ENCODE data around the gene ATXN1.

ATXN1 gene

DNA sequence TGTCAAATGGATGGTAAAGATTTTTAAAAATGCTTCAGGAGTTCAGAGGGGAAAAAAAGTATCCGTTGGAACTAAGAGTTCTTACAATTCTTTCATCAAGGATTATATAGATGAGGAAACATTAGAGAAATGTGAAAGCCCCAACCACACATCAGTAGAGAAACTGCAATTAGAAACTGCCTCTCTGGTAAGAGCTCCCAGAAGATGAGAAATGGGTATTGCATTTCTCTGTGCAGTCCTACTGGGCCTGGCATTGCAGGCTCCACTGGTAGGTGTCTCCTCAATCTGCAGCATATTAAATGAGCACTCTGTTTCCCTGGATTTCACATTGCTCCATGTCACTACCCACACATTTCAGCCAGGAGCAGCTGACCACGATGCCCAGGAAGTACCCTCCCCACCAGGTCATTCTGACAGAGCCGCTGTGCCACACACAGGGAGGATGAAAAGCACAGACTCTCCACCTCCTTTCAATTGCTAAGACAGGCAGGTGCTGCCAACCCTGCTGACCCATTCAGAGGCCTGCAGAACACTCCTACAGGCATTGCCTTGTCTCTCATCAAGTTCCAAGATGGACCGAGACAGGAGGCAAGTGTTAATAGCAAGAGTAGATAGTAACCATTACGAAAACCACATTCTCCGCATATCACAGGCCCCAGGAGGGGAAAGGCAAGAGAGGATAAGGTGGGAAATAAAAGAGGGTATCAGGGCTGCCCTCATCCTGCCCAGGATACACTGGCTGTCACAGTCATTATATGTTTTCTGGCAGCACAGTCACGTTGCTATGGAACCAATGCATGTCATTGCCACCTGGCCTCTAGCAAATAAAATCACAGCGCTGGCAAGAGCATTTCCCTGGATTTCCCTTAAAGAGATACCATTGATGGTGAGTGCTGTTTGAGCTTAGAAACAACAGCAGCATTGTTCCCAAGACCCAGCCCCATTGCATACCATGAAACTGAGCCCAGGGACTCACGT is 241.7 kb downstream of the ATXN1 start:
- FAIRE-seq: no peak

DNA sequence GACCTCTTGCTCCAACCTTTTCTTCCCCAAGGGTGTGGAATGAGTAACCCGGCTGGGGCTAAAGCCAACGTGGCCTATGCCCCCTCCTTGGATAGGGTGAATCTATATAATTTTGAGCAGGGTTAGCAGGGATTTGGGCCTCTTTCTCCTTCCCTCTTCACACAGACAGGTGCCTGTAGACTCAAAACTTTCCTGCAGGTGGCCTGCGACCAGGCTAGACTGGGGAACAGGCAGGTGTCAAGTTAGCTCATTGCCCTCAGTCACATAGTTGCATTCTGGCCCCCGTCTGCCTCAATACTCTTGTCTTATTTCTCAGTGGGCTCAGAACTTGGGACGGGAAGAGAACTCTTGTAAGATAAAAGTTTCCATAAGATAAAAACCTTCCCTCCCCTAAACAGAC is 243.0 kb downstream of the ATXN1 start:
- no peak for FAIRE-seq

DNA sequence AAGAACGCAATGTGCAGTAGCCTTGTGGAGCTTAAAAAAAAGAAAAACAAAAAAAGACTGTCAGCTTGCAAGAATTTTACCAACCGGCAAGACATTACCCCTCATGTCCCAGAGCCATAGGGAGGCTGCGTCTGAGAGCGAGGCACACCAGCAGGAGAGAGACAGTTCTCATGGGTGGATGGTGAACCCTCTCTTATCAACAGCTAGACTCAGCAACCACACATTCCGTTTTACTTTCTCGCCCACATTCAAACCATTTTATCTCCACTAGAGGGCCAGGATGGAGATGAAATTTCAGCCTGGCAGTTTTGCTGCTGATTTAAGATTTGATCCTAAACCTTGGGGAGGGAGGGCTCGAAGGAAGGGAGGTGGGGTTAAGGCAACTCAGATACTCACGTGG is 247.0 kb downstream of the ATXN1 start:
- no peak for FAIRE-seq

DNA sequence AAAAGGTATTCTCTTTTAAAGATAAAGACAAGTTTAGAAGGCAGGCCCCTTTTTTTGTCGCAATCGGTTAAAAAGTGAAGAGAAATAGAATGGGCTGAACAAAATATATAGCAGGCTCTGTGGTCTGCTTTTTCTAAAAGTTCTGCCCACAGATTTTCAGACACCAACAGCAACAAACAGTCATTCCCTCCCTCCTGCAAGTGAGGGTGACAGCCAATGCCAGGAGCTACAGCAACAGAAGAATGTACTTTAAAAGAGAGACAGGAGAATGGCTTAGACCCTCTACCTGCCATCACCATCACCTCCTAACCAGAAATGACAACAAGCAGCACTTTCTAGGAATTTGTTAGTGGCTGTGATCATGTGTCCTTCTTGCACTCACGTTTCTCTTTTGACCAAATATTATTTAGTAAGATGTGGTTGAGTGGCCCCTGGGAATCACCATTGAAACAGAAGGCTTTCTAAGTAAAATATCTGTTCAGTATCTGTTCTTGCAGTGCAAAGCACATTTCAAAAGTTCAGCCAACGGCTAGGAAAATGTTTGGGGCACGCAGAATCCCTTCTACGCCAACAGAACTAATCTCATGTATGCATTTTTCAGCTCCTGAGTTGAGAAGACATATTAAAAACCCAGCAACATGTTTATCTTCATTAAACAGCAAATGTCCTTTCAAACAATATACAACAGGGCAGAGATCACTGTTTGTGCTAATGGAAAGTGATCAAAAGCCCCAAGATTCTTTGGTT is 248.5 kb downstream of the ATXN1 start:
- no peak for FAIRE-seq

DNA sequence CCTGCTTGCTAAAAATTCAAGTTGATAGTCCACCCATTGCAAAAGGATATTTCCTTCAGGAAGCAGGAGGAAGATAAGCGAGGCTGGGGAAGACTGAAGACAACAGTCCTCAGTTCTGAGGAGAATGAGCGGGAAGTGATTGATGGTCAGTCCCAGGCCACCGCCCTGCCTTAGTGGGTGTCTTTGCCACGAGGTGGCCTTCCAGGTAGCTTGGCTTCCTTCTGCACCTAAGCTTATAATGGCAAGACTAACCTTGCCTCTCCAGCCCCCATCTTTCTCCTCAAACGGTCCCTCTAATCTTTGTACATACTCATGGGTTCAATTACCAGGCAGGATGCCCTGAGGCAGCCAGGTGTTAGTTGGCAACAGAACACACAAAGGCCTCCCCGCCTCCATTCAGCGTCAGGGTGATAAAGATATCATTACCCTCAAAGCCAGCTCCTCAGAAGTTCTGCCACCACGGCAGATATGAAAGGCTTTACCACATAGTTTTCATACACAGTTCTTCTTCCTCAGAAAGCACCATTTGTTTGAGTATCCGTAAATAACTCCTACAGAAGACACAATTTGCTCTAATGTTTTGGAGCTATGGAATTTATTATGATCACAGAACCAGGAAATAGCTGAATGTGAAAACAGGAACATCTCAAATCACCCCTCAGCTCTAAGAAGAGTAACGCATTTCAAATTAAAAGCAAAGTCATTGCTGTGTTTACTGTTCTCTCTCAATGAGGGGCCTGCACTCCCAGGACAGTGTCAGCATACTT is 249.4 kb downstream of the ATXN1 start:
- no peak for FAIRE-seq

DNA sequence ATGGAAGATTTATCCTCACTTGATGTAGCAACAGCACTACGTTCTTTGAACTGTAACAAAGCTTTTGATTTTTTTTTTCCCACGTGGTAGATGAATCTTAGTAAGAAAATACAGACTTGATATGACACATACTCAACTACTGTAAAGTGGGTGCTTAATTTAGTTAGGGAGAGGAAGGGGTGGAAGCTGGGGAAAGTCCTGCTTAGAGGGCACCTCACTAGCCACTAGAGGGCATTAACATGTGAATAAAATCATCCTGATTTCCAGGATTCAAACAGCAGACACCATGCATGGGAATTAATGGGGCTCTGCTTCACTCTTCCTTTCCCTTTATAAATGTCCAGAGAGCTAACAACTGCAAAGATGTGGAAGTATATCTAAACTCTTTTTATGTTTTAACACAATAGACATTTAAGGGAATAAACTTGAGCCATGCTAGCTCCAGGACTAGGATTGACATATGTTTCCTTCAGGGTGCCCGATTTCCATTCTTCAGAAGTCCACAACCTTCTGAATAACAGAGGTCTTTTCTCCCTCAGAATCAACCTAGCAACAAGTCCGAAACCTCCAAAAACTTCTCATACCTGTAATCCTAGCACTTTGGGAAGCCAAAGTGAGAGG is 250.1 kb downstream of the ATXN1 start:
- FAIRE-seq: no peak

DNA sequence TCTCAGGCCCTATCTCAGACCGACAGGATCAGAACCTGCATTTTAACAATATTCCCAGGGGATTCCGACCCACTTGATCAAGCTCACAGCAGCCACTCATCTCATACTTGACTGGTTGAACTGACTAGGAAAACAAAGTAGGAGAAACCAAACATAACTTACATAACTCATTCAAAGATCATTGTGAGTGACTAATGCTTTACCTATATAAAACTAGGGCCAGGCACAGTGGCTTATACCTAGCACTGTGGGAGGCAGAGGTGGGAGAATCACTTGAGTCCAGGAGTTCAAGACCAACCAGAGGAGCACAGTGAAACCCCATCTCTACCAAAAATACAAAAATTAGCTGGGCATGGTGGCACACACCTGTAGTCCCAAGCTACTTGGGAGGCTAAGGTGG is 251.0 kb downstream of the ATXN1 start:
- no peak for FAIRE-seq

DNA sequence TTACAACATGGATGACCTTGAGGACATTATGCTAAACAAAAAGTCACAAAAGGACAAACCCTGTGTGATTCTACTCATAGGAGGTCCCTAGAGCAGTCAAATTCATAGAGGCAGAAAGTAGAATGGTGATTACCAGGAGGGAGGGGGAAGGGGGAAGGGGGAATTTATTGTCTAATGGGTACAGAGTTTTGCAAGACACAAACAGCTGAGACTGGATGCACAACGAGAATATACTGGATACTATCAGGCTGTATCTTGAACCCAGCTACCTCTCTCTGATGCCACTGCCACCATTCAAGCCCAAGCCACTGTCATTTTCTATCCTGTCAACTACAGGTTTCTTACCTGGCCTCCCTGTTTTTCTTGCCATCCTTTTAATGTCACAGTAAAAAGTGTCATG is 252.3 kb downstream of the ATXN1 start:
- no peak for FAIRE-seq

DNA sequence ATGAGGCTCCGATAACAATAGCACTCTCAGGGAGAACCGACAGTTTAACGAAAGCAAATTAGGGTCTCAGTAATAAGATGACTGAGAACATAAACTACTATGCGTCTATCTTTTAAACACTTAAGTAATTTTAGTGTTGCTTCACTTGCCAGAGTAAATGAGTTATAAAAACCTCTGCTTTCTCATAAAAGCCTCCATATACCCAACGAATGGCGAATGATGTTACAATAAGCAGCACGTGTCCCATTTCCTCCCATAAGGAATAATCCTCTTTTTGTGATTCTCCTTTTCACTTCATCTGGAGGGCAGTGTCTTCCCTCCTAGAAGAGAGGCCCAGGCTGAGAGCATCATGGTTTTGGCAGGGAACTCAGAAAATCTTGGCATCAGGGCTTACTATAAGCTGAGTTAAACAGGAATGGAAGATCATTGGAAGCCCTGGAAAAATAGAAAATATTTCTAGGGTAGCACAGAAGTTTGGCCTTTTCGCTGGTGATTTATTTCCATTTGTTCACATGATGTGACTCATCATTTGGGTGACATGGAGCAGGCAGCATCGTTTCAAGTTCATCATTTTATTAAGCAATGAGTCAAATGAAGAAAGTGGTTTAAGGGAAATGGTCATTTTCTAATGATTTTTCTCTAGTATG is 255.4 kb downstream of the ATXN1 start:
- FAIRE-seq: no peak

DNA sequence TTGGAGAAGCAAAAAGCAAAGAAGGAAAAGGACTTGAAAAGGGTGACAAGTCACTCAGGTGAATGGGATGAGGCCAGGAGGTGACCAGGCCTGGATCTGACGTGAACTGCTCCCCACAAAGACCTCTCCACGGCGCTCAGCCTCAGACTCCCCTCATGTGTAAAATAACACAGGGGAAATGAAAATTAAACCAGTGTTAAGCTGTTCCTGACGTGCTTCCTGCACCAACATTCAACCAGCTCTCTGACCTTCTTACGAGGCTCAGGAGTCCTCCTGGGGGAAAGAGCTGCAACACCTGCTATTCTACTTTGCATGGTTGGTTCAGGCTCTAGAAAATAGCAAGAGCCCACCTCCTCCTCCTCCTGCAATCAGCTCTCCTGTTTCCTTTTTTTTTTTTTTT is 256.7 kb downstream of the ATXN1 start:
- no peak for FAIRE-seq

DNA sequence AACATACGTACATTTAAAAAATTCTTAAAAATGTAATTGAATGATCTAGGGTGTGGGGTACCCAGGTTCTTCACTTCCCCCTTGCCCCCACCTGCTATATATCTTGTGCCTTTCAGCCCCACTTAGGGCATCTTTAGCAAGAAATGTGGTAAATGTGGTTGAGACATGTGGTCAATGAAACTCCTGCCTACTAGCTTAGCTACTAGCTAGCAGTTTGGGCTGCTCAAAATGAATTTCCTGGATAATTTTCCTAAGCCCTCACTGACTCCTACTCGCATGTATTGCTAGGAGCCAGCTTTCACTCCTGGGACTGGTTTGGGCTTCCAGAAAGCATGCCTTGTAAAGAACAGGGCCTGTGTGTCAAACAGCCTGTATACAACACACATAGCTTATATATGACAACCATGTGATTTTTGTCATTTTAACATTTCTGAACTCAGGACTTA is 257.3 kb downstream of the ATXN1 start:
- FAIRE-seq: no peak

DNA sequence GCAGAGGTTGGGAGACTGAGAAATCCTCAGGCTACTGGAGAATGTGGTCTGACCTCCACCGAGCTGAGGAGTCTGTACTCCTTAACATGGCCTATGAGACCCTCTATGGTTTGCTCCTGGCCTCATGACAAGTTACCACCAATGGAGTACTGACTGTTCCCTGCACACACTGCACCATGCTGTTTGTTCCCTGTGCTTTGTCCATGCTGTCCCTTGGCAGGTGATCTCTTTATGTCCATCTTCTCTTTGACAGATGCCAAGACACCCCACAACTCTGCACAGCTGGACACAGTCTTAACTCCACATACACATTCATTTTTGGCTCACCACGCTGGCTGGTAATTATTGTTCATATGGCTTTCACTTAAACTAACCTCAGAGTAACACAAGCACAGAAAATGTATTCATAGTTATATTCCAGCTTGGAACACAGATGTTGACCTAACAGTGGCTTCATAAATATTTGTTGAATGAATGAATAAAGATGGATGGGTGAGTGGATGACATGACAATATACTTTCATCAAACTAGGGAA is 258.0 kb downstream of the ATXN1 start:
- FAIRE-seq: no peak

DNA sequence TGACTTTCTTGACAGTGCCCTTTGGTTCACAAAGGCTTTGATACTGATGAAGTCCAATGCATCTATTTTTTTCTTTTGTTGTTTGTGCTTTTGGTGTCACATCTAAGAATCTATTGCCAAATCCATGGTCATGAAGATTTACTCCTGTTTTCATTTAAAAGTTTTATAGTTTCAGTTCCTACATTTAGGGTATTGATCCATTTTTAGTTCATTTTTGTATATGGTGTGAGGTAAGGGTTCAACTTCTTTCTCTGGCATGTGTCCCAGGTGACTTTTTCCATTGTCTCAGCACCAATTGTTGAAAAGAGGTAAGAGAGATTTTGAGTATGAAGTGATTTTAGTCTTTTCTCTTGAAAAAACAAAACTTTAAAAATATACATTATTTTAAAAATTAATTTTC is 262.3 kb downstream of the ATXN1 start:
- no peak for FAIRE-seq

DNA sequence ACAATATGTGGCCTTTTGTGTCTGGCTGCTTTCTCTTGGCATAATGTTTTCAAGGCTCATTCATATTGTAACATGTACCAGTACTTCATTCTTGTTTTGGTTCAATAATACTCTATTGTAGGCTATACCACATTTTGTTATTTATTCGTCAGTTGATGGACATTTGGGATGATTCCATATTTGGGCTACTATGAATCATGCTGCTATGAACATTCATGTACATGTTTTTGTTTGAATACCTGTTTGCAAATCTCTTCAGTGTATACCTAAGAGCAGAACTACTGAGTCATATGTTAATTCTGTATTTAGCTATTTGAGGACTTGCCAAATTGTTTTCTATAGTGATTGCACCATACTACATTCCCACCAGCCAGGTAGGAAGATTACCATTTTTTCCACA is 263.0 kb downstream of the ATXN1 start:
- FAIRE-seq: no peak

DNA sequence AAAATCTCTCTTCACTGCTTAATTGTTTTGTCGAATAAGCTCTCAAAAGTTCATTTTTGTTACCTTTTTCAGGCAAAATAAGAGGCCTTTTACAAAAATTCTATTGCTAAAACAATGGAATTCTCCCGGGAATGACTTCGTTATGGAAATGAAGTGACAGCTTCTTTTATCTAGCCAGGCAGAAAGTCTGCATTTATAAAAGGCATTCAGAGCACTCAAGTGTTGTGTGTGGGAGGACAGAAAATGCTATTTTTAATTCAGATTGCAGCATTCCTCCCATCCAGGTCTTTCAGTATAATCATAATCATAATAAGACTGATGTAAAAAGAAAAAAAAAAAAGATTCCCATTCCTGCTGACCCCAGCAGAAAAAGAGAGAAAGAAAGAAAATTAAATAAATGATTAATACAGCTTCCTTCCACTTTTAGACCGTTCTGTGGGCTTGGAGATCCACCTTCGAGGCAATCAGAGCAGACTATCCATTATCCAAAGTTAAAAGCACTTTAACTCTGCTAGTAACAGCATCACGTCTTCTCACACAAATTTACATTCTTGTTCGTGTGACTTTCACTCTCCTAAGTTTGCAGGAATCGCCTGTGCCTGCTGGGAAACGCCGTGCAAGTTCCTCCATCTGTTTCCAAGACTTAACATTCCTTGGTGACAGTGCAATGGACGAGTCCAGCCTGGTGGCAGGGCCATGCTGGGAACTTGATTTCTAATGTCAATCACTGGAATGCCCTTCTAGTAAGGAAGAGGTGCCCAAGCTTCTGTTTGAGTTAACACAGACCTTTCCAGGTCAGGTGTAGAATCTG is 264.1 kb downstream of the ATXN1 start:
- no peak for FAIRE-seq

DNA sequence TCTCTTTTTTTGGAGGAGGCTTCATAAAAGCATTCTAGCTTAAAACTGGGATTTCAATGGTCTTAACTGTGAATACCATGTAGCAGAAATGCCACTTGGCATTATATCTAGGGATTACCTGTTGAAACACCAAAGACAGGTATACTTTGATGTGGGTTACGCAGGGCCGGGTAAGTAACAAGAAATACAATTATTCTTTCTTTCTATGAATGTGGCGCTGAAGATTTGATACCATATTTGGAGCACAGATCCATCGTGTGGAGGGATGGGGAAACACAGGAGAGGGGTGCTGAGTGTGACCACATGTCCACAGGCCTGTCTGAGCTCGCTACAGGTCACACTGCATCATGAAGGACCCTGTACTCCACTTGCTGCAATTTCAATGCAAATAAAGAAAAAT is 265.1 kb downstream of the ATXN1 start:
- no peak for FAIRE-seq

DNA sequence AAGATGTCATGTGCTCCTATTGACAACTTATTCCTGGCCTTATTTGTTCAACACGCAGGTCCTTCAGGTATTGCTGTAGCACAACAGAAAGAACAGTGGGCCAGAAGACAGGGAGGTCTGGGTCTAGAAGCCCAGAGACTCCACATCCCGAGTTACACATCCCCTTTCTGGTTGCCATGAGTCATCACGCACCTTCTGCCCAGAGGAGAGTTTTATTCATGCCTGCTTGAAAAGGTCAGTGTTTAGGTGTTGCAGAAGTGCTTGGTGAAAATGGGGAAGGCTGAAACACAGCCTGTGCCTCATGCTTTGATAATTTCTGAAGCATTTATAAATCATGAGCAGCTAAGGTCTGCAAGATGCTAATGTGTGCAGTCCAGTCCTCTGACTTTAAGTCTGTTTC is 266.5 kb downstream of the ATXN1 start:
- no peak for FAIRE-seq

DNA sequence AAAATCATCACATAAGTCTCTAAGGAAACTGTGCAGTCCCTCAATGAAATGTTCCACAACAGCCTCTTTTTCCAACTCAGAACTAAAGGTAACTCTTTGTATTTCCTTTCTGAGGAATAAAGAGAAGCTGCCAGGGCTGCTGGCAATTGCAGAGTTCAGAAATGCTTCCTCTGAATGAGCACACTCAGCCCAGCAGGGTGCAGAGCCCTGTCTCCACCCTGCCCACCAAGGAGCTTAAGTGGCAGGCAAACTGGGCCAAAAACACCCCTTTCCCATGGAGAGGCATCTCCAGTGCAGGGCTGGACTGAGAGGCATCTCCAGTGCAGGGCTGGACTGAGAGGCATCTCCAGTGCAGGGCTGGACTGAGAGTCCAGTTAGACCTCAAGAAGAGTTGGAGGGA is 267.5 kb downstream of the ATXN1 start:
- FAIRE-seq: no peak

DNA sequence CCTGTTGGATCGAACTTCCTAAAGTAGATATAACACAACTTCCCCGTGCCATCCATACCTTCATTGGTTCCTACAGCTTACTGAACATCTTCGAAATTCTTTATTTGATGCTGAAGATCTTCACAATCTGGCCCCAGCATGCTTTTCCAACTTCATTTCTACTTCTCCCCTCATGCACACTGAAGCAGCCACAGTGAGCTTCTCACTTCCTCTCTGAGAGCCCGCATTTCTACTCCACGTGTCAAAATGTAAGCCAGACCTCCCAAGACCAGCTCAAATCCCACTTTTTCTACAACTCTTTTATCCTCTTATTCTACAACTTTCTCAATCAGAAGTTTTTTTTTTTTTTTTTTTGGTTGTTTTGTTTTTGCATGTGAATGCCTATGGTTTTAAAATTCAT is 268.1 kb downstream of the ATXN1 start:
- no peak for FAIRE-seq

DNA sequence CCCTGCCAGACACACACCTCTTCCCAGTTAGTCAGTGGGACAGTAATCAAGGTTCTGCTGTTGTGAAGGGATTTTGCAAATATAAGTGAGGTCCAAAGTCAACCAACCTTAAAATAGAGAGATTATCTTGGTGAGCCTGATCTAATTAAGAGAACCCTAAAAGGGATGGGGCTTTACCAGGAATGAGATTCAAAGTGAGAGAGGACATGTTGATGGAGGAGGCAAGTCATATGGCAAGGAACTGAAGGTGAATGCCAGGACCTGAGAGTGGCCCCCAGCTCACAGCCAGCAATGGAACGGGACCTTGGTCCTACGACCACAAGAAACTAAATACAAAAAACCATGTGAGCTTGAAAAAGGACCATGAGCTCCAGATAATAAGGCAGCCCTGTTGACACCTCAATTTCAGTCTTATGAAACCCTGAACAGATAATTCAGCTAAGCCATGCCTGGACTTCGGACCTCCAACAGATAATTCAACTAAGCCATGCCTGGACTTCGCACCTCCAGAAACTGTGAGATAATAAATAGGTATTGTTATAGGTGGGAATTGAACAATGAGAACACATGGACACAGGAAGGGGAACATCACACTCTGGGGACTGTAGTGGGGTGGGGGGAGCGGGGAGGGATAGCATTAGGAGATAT is 269.5 kb downstream of the ATXN1 start:
- no peak for FAIRE-seq

DNA sequence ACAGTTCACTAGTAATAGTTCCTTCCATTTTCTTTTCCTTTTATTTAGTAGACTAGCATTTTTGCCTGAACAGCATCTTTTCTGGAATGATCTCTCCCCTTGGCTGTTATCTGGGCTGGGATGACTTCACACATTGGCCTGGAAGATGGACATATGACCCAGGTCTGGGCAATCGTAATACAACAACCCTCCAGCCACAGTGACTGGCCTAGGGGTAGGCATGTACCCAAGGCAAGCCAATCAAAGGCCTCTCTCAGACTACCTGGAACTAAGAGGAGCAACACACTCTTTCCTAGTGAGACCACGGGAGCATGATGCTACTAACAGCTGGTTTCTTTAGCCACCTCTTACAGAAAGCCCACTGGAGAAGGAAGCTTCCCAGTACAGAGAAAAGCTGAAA is 270.6 kb downstream of the ATXN1 start:
- no peak for FAIRE-seq
